Inflammatory macrophage treated with lipopolysaccharide for 4 hours (primary cell): ENCODE results near the gene PDGFRB.

Experiments
- DNase-seq: peaks from one replicate; pipeline ENCODE4 v3.0.0-alpha.2; 2020

Gene PDGFRB

GRCh38 chr5:150143350-150144245 lies 12.0 kb downstream of the PDGFRB start:
- DNase-seq, result no peak

DNA sequence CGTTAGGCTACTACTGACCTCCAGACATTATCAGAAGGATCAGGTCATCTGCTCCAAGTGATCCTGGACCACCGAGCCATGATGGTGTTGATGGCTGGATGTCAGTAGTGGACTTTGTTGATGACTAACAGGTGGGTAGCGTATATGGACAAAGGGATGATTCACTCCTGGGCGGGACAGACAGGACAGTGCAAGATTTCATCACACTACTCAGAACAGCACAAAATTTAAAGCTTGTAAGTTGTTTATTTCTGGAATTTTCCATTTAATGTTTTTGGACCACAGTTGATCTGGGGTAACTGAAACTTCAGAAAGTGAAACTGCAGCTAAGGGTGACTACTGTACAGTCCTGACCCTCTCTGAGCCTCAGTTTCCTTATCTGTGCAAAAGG lies 12.7 kb downstream of the PDGFRB start:
- DNase-seq, result peak; percentile 82

GRCh38 chr5:150142185-150142958 lies 13.3 kb downstream of the PDGFRB start:
- no peak for DNase-seq

- no peak for DNase-seq
These were observed 14.0 kb downstream of the PDGFRB start for GRCh38 chr5:150141544-150142184.

DNA sequence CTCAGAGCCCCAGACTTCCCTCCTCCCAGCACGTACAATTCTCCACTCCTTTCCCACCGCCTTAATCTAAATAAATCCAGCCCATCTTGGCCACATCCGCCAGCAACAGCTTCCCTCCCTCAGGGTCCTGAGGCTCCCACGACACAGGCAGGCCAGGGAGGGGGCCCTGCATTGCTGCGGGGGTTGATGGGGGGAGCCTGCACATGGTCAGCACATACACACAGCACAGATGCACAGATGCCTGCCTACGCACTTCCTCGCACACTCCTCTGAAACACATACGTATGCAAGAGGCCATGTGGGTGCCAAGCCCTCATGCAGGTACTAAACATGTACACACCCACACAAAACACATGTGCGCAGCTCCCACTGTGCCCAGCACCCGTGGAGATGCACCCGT lies 14.8 kb downstream of the PDGFRB start:
- no peak for DNase-seq

- no peak for DNase-seq
These were observed 16.3 kb downstream of the PDGFRB start for GRCh38 chr5:150139334-150139733.

- DNase-seq, result no peak
These were observed 16.9 kb downstream of the PDGFRB start for GRCh38 chr5:150138551-150139265.

DNA sequence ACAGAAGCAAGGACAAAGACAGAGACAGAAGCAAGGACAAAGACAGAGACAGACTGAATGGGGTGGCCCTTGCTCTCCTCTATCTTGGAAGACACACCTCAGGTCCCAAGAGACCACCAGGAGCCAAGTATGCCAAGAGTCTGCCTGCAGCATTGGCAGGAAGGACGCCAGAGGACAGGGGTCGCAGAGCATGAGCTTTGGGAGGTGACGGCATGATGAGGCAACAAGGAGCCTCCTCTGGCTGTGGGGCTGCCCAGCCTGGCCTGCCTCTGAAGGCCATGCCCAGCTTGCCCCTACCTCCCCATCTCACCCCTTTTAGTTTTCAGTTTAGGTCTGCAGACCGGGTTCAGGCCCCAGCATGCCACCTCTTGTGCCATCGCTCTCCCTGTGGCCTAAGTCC lies 17.6 kb downstream of the PDGFRB start:
- no peak for DNase-seq

- DNase-seq, result no peak
These were observed 18.3 kb downstream of the PDGFRB start for GRCh38 chr5:150137168-150137957.

GRCh38 chr5:150136305-150137167 lies 19.1 kb downstream of the PDGFRB start:
- DNase-seq, result no peak

- no peak for DNase-seq
These were observed 19.9 kb downstream of the PDGFRB start for GRCh38 chr5:150135557-150136304.

GRCh38 chr5:150134198-150134588 lies 21.5 kb downstream of the PDGFRB start:
- no peak for DNase-seq

GRCh38 chr5:150133581-150134197 lies 22.0 kb downstream of the PDGFRB start:
- DNase-seq, result no peak

GRCh38 chr5:150132740-150133139 lies 22.9 kb downstream of the PDGFRB start:
- no peak for DNase-seq

GRCh38 chr5:150131978-150132694 lies 23.5 kb downstream of the PDGFRB start:
- DNase-seq, result peak; percentile 29

- no peak for DNase-seq
These were observed 24.2 kb downstream of the PDGFRB start for GRCh38 chr5:150131461-150131860.

- DNase-seq, result no peak
These were observed 25.1 kb downstream of the PDGFRB start for GRCh38 chr5:150130493-150130922.

GRCh38 chr5:150129813-150130492 lies 25.7 kb downstream of the PDGFRB start:
- DNase-seq, result peak; percentile 76

- no peak for DNase-seq
These were observed 26.2 kb downstream of the PDGFRB start for GRCh38 chr5:150129454-150129812.
